OCI-LY3 (cell line): ENCODE results near the gene FOXK2.

Source experiments
- H2AFZ ChIP-seq: fragments of 200-600, 300-600 bp; shearing (Covaris generic); 2 replicates; pipeline ENCODE4 v1.6.0; 2014; ENCODE audit warnings: antibody characterized with exemption, low read depth, low read length
- H3K27ac ChIP-seq: fragments of 200-600, 300-600 bp; sonication (generic); 2 replicates; pipeline ENCODE4 v1.5.1; 2014; ENCODE audit warnings: mild to moderate bottlenecking, low read length, moderate library complexity, mixed read lengths
- H3K27me3 ChIP-seq: fragments of 200-600, 300-600 bp; sonication (generic); 2 replicates; pipeline ENCODE4 v1.6.1; 2014; ENCODE audit warnings: low read depth, low read length, mixed read lengths
- H3K36me3 ChIP-seq: fragments of 200-600, 300-600 bp; sonication (generic); replicated peaks from 2 replicates; pipeline ENCODE3; 2014; ENCODE audit warnings: low read depth, low read length, mixed read lengths
- H3K4me1 ChIP-seq: fragments of 300-600, 200-600 bp; sonication (generic); 2 replicates; pipeline ENCODE4 v1.6.1; 2014; ENCODE audit warnings: low read length, mixed read lengths
- H3K4me2 ChIP-seq: fragments of 200-600, 300-600 bp; sonication (generic); 2 replicates; pipeline ENCODE4 v1.6.1; 2014; ENCODE audit warnings: low read length, mixed read lengths
- H3K4me3 ChIP-seq: fragments of 300-600, 200-600 bp; sonication (generic); 2 replicates; pipeline ENCODE4 v1.5.1; 2014; ENCODE audit warnings: antibody characterized with exemption, mild to moderate bottlenecking, low read length, moderate library complexity
- H3K79me2 ChIP-seq: fragments of 300-600, 200-600 bp; shearing (Covaris generic); 2 replicates; pipeline ENCODE4 v1.6.1; 2014; ENCODE audit warnings: mild to moderate bottlenecking, low read length, mixed read lengths
- H3K9ac ChIP-seq: fragments of 300-600, 200-600 bp; shearing (Covaris generic); 2 replicates; pipeline ENCODE4 v1.6.0; 2014; ENCODE audit warnings: mild to moderate bottlenecking, low read length, moderate library complexity
- H3K9me3 ChIP-seq: fragments of 200-600, 300-600 bp; shearing (Covaris generic); 2 replicates; pipeline ENCODE4 v1.6.1; 2014; ENCODE audit warnings: low read length, mixed read lengths; ENCODE audit not compliant: insufficient read depth
- H4K20me1 ChIP-seq: fragments of 200-600, 300-600 bp; sonication (generic); 2 replicates; pipeline ENCODE4 v1.6.1; 2016; ENCODE audit warnings: low read length, mixed read lengths; ENCODE audit not compliant: insufficient read depth
- CTCF ChIP-seq: fragments of 200-600, 300-600 bp; sonication (generic); IDR thresholded peaks from 2 replicates; pipeline ENCODE4 v1.5.1; 2014; ENCODE audit warnings: antibody characterized with exemption, low read length, low read depth
- EZH2phosphoT487 ChIP-seq: fragments of 200-600 bp; shearing (Covaris generic); IDR thresholded peaks from 2 replicates; pipeline ENCODE4 v1.6.1; 2018; ENCODE audit warnings: antibody characterized with exemption, mixed run types, low read depth

Gene FOXK2

GRCh38 chr17:82644148-82644547 is 124.6 kb downstream of the FOXK2 start:
- H3K4me3 ChIP-seq: no peak overlapping the region
- H3K9ac ChIP-seq: no peak overlapping the region
- peaks cover 8% of the 10 kb centered on the region for H3K4me1 ChIP-seq
- no peaks in the 10 kb centered on the region for H3K9me3 ChIP-seq
- peaks cover 46% of the 10 kb centered on the region for H4K20me1 ChIP-seq
- H3K4me2 ChIP-seq: no peak overlapping the region
- H3K36me3 ChIP-seq: peaks cover 36% of the 10 kb centered on the region
- H2AFZ ChIP-seq: no peak overlapping the region
- no peaks in the 10 kb centered on the region for H3K27me3 ChIP-seq
- no peak for TF ChIP-seq CTCF
- no peak for TF ChIP-seq EZH2phosphoT487
- peaks cover 83% of the 10 kb centered on the region for H3K79me2 ChIP-seq
- H3K27ac ChIP-seq: no peak overlapping the region

- Histone ChIP-seq H3K9me3 (no peaks in the 10 kb centered on the region), H3K79me2 (peaks cover 72% of the 10 kb centered on the region), H3K4me1 (peaks cover 8% of the 10 kb centered on the region), H4K20me1 (peaks cover 41% of the 10 kb centered on the region), H3K4me3 (no peak overlapping the region), H3K36me3 (peaks cover 30% of the 10 kb centered on the region), H2AFZ (no peak overlapping the region), H3K27me3 (no peaks in the 10 kb centered on the region), H3K4me2 (no peak overlapping the region), H3K9ac (no peak overlapping the region), H3K27ac (no peak overlapping the region)
- no peak for TF ChIP-seq CTCF
- TF ChIP-seq EZH2phosphoT487: no peak
Measured at GRCh38 chr17:82645516-82645915, 126.0 kb downstream of the FOXK2 start.

- Histone ChIP-seq H3K27ac (peak overlapping the region; percentile 74), H3K36me3 (peaks cover 16% of the 10 kb centered on the region), H3K4me1 (peaks cover 8% of the 10 kb centered on the region), H3K27me3 (no peaks in the 10 kb centered on the region), H3K4me2 (peak overlapping the region; percentile 90), H4K20me1 (peaks cover 39% of the 10 kb centered on the region), H3K9me3 (no peaks in the 10 kb centered on the region), H3K4me3 (peak overlapping the region; percentile 90), H3K79me2 (peaks cover 54% of the 10 kb centered on the region), H2AFZ (0 out of 2 replicates have a peak overlapping the region, but pooled peaks have one; percentile 22), H3K9ac (peak overlapping the region; percentile 87)
- peak; percentile 8; the same call in 1 of the 2 replicates for TF ChIP-seq CTCF
- no peak for TF ChIP-seq EZH2phosphoT487
Measured at GRCh38 chr17:82647593-82648164, 128.1 kb downstream of the FOXK2 start.

- peaks cover 39% of the 10 kb centered on the region for H4K20me1 ChIP-seq
- peak within 1 kb of the TSS; percentile 90 for H3K4me3 ChIP-seq
- peak within 1 kb of the TSS; percentile 87 for H3K9ac ChIP-seq
- H3K36me3 ChIP-seq: peaks cover 12% of the 10 kb centered on the region
- peaks cover 8% of the 10 kb centered on the region for H3K4me1 ChIP-seq
- H3K27me3 ChIP-seq: no peaks in the 10 kb centered on the region
- peaks cover 48% of the 10 kb centered on the region for H3K79me2 ChIP-seq
- TF ChIP-seq EZH2phosphoT487: no peak
- TF ChIP-seq CTCF: no peak
- H3K27ac ChIP-seq: peak within 1 kb of the TSS; percentile 74
- H3K9me3 ChIP-seq: no peaks in the 10 kb centered on the region
- H3K4me2 ChIP-seq: peak within 1 kb of the TSS; percentile 90
- H2AFZ ChIP-seq: peak within 1 kb of the TSS; percentile 22; the same call in 1 of the 2 replicates
Measured at GRCh38 chr17:82648165-82648668, 128.7 kb downstream of the FOXK2 start, which contains the start of gene WDR45B. TSS of gene WDR45B (minus strand) at chr17:82648444. CDS start at chr17:82648340, 104 bp downstream.
